ENCODE measurements around the gene PCSK6. TPM values are rescaled to one million over a fixed set of nuclear protein-coding genes. Genes with fewer than 3 reads are reported as not detected.
A peak's percentile ranks its signal among the peaks of the same experiment; 100 is the strongest.

Gene PCSK6
- total RNA-seq, 1 donor from 2014 or later: 0.40 TPM

GRCh38 chr15:101494251-101494796 is 4.8 kb upstream of the PCSK6 start:
- H3K4me3 Mint-ChIP-seq (ENCODE audit: unreplicated experiment): no peak overlapping the region
- peaks cover 7% of the 10 kb centered on the region for H3K4me1 Mint-ChIP-seq (ENCODE audit: low read depth)
- no peaks in the 10 kb centered on the region for H3K9me3 Mint-ChIP-seq (ENCODE audit: low read depth)
- no peak for DNase-seq (ENCODE audit: low spot score)
- peaks cover 55% of the 10 kb centered on the region for H3K27me3 Mint-ChIP-seq (ENCODE audit: low read depth)
- TF ChIP-seq CTCF (IDR thresholded peaks at IDR 0.05): no peak
- no peak overlapping the region for H3K27ac Mint-ChIP-seq (ENCODE audit: unreplicated experiment)
- H3K36me3 Mint-ChIP-seq (ENCODE audit: low read depth): no peaks in the 10 kb centered on the region

- no peaks in the 10 kb centered on the region for H3K9me3 Mint-ChIP-seq (ENCODE audit: low read depth)
- no peaks in the 10 kb centered on the region for H3K36me3 Mint-ChIP-seq (ENCODE audit: low read depth)
- no peak for TF ChIP-seq CTCF (IDR thresholded peaks at IDR 0.05)
- DNase-seq (ENCODE audit: low spot score): no peak
- H3K4me1 Mint-ChIP-seq (ENCODE audit: low read depth): peaks cover 7% of the 10 kb centered on the region
- H3K27me3 Mint-ChIP-seq (ENCODE audit: low read depth): peaks cover 54% of the 10 kb centered on the region
- H3K27ac Mint-ChIP-seq (ENCODE audit: unreplicated experiment): no peak overlapping the region
- no peak overlapping the region for H3K4me3 Mint-ChIP-seq (ENCODE audit: unreplicated experiment)
Observed at GRCh38 chr15:101492766-101493692, 3.5 kb upstream of the PCSK6 start.

DNA sequence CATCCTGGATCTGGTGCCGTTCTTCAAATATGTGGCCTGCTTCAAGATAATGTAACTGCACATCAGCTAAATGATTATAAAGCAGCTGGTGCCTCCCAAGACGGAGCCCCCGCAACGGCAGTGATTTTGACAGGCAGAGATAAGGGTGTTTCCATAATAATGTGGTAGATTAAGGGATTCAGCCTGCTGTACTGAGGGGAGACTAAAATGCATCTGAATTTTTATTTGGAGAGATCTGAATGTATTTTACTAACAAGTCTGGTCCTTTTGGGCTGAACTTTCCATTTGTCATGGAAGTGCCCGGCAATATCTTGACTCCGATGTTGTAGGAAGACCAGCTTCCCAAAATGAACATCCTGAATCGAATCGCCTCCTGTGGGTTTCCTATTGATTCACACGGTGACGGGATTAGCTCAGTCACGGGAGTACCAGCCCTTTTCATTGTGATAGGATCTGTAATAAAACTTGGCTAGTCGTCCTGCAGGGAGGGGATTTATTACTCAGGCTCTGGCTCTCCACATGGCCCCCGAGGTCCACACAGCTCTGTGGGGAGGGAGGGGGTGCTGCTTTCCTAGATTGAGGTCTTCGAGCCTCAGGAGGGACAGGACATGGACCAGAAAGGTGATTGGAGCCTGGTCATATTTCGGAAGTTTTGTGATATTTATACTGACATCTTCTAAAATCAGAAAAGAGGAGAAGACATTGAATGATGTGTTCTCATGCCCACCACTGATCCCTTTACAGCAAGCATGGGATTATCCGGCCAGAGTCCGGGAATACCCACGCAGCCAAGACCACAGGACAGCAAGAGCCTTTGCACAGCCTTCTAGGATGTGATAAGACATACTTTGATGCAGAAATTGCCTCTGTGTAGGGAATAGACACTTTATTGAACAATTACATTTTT is 2.5 kb upstream of the PCSK6 start:
- Mint-ChIP-seq H3K27ac (ENCODE audit: unreplicated experiment) (no peak overlapping the region), H3K27me3 (ENCODE audit: low read depth) (peaks cover 50% of the 10 kb centered on the region), H3K9me3 (ENCODE audit: low read depth) (no peaks in the 10 kb centered on the region), H3K36me3 (ENCODE audit: low read depth) (no peaks in the 10 kb centered on the region), H3K4me3 (ENCODE audit: unreplicated experiment) (no peak overlapping the region), H3K4me1 (ENCODE audit: low read depth) (peaks cover 5% of the 10 kb centered on the region)
- TF ChIP-seq CTCF (IDR thresholded peaks at IDR 0.05): no peak
- DNase-seq (ENCODE audit: low spot score): no peak

GRCh38 chr15:101490922-101491733 is 1.6 kb upstream of the PCSK6 start:
- H3K36me3 Mint-ChIP-seq (ENCODE audit: low read depth): no peaks in the 10 kb centered on the region
- H3K4me1 Mint-ChIP-seq (ENCODE audit: low read depth): peaks cover 2% of the 10 kb centered on the region
- no peak overlapping the region for H3K27ac Mint-ChIP-seq (ENCODE audit: unreplicated experiment)
- H3K4me3 Mint-ChIP-seq (ENCODE audit: unreplicated experiment): peak overlapping the region; percentile 50
- no peak for DNase-seq (ENCODE audit: low spot score)
- H3K9me3 Mint-ChIP-seq (ENCODE audit: low read depth): no peaks in the 10 kb centered on the region
- H3K27me3 Mint-ChIP-seq (ENCODE audit: low read depth): peaks cover 45% of the 10 kb centered on the region
- no peak for TF ChIP-seq CTCF (IDR thresholded peaks at IDR 0.05)
